Measurements from ENCODE around the gene USH1G.
A peak's percentile ranks its signal among the peaks of the same experiment; 100 is the strongest.

USH1G gene

DNA sequence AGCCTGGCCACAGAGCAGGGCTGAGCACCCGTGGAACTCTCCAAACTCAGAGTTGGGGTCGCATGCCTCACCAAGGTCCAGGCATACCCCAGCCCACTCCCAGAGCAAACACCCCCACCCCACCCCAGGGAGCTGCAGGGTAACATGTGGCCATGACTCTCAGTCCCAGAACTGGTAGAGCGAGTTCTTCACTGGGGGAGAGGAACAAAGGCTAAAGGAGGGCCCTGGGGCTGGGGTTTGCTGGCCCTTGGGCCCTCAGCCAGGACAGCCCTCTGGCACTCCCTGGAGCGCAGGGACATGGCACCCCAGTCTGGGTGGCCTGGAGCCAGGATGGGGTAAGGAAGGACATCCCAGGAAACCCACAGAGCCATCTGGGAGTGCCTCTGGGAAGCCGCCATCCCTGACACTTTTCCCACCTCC is 45.3 kb upstream of the USH1G start:
- DNase-seq (ENCODE audit: low read depth) = no peak
- TF ChIP-seq, protein P1, sequence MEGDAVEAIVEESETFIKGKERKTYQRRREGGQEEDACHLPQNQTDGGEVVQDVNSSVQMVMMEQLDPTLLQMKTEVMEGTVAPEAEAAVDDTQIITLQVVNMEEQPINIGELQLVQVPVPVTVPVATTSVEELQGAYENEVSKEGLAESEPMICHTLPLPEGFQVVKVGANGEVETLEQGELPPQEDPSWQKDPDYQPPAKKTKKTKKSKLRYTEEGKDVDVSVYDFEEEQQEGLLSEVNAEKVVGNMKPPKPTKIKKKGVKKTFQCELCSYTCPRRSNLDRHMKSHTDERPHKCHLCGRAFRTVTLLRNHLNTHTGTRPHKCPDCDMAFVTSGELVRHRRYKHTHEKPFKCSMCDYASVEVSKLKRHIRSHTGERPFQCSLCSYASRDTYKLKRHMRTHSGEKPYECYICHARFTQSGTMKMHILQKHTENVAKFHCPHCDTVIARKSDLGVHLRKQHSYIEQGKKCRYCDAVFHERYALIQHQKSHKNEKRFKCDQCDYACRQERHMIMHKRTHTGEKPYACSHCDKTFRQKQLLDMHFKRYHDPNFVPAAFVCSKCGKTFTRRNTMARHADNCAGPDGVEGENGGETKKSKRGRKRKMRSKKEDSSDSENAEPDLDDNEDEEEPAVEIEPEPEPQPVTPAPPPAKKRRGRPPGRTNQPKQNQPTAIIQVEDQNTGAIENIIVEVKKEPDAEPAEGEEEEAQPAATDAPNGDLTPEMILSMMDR (conservative IDR thresholded peaks at IDR 0.05; ENCODE audit: control insufficient read depth, insufficient read depth, low read depth, low read length) = no peak
- H3K4me3 ChIP-seq (ENCODE audit: control insufficient read depth, low read depth, low read length) = no peak overlapping the region

DNA sequence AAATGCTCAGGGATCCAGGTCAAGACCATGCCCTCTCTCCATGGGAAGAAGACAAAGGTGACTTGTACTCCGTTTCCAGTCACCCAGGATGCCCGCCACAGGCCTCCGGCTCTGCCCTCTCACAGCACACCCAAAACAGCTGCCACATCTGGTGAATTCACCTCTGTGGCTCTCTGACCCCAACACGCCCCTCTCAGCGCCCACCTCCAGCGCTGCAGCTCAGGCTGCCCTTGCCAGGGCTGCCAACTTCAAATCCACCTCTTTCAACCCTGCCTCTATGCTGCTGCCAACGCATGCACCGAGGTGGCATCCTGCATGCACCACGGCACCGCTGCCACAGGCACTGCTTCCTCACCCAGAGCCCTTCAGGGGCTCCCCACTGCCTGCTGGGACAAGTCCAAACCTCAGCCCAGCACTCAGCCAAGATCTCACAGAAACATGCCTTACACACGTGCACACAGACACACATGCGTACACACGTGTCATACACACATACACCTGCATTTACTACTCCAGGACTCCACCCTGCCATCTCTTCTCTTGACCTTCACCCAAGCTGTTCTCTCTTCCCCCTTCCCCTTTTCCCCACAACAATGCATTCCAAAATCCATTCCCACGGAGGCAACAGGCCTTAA is 42.0 kb upstream of the USH1G start:
- H3K4me3 ChIP-seq (ENCODE audit: control insufficient read depth, low read depth, low read length) = no peak overlapping the region
- TF ChIP-seq, protein P1 (conservative IDR thresholded peaks at IDR 0.05; ENCODE audit: control insufficient read depth, insufficient read depth, low read depth, low read length) = no peak
- DNase-seq (ENCODE audit: low read depth) = no peak

DNA sequence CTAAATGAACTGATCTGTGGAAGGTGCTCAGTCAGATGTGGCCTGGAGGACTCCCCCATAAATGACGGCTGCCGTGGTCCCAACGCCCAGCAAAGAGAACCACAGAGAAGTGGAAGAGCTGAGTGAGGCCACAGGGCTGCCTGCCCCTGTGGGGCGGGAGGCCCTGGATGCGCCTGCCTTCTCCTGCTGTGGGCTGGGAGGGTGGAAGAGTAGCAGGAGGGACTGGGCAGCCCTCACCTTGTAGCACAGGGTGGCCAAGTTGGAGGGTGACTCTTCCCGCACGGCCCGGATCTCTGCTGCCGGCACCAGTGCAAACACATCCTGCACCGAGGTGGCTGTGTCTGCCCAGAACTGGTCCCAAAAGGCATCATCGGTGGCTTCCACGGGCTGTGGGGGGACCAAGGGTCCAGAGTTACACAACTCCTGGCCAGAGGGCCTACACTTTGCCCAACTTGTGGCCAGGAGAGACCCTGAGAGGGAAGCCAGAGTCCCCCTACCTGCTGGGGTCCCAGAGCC is 41.2 kb upstream of the USH1G start:
- no peak overlapping the region for H3K4me3 ChIP-seq (ENCODE audit: control insufficient read depth, low read depth, low read length)
- DNase-seq (ENCODE audit: low read depth) = no peak
- TF ChIP-seq, protein P1 (conservative IDR thresholded peaks at IDR 0.05; ENCODE audit: control insufficient read depth, insufficient read depth, low read depth, low read length) = no peak

DNA sequence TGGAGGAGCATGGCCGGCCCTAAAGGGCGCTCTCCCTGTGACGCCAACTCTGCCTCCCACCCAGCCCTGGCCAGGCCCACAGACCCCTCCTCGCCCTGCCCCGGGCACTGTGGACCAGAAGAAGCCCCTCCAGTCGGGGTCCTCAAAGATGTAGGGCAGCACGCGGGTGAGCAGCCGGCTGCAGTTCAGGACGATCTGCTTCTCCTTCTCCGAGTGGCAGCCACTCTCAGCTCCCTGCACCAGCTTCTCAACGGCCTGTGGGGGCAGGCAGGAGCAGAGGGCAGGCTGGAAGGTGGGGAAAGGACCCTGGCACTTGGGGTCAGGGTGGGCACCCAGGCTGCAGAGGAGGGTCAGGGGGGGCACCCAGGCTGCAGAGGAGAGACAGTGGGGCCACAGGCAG is 40.6 kb upstream of the USH1G start:
- H3K4me3 ChIP-seq (ENCODE audit: control insufficient read depth, low read depth, low read length) = no peak overlapping the region
- TF ChIP-seq, protein P1 (conservative IDR thresholded peaks at IDR 0.05; ENCODE audit: control insufficient read depth, insufficient read depth, low read depth, low read length) = no peak
- no peak for DNase-seq (ENCODE audit: low read depth)

DNA sequence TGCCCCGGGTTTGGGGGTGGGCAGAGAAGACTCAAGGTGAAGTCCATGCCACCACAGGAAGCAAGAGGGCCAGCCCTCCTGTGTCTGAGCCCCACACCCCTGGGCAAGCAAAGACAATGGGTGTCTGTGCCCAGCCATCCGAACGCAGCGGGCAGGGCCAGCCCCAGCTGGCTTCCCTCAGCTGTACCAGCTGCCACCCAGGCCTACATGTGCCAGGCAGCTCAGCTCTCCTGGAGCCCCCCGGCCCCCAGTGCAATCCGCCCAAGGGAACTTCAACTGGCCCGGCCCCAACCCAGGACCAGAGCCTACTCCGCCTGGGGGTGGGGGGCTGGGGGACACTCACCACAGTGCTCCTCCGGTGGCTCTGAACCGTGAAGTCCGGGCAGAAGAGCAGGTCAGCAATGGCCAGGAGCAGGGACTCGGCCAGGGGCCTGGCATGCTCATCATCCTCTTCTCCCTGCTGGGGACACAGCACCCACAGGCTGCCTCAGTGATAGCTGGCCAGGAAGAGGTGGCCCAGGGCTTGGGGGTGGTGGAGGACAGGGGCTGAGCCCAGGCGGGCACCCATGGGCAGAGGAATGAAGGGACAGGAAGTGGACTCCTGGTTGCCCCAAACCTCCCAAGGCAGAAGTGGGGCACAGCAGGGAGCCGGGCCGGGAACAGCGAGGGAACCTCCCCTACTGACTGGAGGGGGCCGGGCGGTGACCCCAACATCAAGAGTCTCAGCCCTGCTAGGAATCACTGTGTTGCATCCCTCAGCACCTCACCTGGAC is 39.8 kb upstream of the USH1G start:
- no peak overlapping the region for H3K4me3 ChIP-seq (ENCODE audit: control insufficient read depth, low read depth, low read length)
- TF ChIP-seq, protein P1 (conservative IDR thresholded peaks at IDR 0.05; ENCODE audit: control insufficient read depth, insufficient read depth, low read depth, low read length) = no peak
- DNase-seq (ENCODE audit: low read depth) = no peak

DNA sequence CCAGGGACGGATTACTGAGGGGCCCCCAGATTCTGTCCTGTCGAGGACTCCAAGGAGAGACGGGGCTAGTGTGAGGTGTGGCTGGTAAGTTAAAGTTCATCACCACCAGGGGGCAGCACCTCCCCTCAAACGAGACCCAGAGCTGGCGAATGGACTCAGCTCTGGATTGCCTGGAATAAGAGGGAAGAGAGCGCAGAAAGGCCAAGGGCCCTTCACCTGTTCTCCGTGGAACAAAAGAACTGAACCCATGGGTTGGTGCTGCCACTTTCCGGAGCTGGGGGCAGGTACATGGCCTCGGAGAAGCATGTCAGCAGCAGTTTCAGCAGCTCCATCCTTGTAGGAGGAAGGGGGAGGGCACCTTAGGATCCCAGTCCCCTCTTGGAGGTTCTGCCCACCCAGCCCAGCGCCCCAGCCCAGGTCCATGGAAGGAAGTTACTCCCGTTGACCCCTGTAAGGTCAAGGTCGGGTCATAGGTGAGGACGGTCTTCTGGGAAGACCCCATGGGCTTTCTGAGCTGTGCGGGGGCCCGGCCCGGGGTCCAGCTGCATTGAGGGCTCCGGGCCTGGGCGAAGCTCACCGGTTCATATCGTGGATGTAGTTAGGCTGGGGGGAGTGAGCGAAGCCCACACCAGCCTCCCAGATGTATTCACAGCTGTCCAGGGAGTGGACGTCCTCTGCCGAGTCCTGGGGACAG is 38.7 kb upstream of the USH1G start:
- H3K4me3 ChIP-seq (ENCODE audit: control insufficient read depth, low read depth, low read length) = no peak overlapping the region
- TF ChIP-seq, protein P1 (conservative IDR thresholded peaks at IDR 0.05; ENCODE audit: control insufficient read depth, insufficient read depth, low read depth, low read length) = peak; percentile 65
- DNase-seq (ENCODE audit: low read depth) = peak; percentile 83

Data from fibroblast of mammary gland (primary cell).